ENCODE results near the gene TSSK3. TPM values are rescaled to one million over a fixed set of nuclear protein-coding genes. Genes with fewer than 3 reads are reported as not detected.

Gene TSSK3
- total and polyA plus RNA-seq, 2 donors (not counting 1 experiment from before 2014, with no cell fraction given): 1.8 to 11.6 TPM

Other genes with a start within 250 kb of the TSSK3 start
- gene TXLNA, start 182.9 kb upstream of the TSSK3 start, total RNA-seq: 38.3 and 38.4 TPM in 2 replicates
- gene TXLNA, start 182.9 kb upstream of the TSSK3 start, polyA plus RNA-seq: 16.9 and 23.0 TPM in 2 replicates
- 7.8 and 10.2 TPM in 2 replicates for gene CCDC28B, start 161.9 kb upstream of the TSSK3 start, total RNA-seq
- gene CCDC28B, start 161.9 kb upstream of the TSSK3 start, polyA plus RNA-seq: 7.1 and 8.0 TPM in 2 replicates
- gene IQCC, start 156.9 kb upstream of the TSSK3 start, total RNA-seq: 2.0 and 2.1 TPM in 2 replicates
- gene IQCC, start 156.9 kb upstream of the TSSK3 start, polyA plus RNA-seq: 1.6 and 2.0 TPM in 2 replicates
- gene DCDC2B, start 153.4 kb upstream of the TSSK3 start, total RNA-seq: not detected in 2 replicates
- gene DCDC2B, start 153.4 kb upstream of the TSSK3 start, polyA plus RNA-seq: not detected in 2 replicates
- 50.4 and 60.8 TPM in 2 replicates for gene TMEM234, start 140.2 kb upstream of the TSSK3 start, total RNA-seq
- gene TMEM234, start 140.2 kb upstream of the TSSK3 start, polyA plus RNA-seq: 22.0 and 22.3 TPM in 2 replicates
- gene EIF3I, start 140.1 kb upstream of the TSSK3 start, total RNA-seq: 87.0 and 91.0 TPM in 2 replicates
- gene EIF3I, start 140.1 kb upstream of the TSSK3 start, polyA plus RNA-seq: 130 and 153 TPM in 2 replicates
- 4.1 and 5.4 TPM in 2 replicates for gene FAM167B, start 115.3 kb upstream of the TSSK3 start, total RNA-seq
- 1.1 and 1.8 TPM in 2 replicates for gene FAM167B, start 115.3 kb upstream of the TSSK3 start, polyA plus RNA-seq
- gene LCK, start 111.3 kb upstream of the TSSK3 start, total RNA-seq: 20.1 and 22.3 TPM in 2 replicates
- 23.8 and 35.2 TPM in 2 replicates for gene LCK, start 111.3 kb upstream of the TSSK3 start, polyA plus RNA-seq
- gene HDAC1, start 70.5 kb upstream of the TSSK3 start, total RNA-seq: 200 and 205 TPM in 2 replicates
- gene HDAC1, start 70.5 kb upstream of the TSSK3 start, polyA plus RNA-seq: 170 and 184 TPM in 2 replicates
- 73.2 and 77.6 TPM in 2 replicates for gene MARCKSL1, start 26.3 kb upstream of the TSSK3 start, total RNA-seq
- gene MARCKSL1, start 26.3 kb upstream of the TSSK3 start, polyA plus RNA-seq: 106 and 109 TPM in 2 replicates
- gene FAM229A, start 54 bp upstream of the TSSK3 start, total RNA-seq: 33.7 and 33.8 TPM in 2 replicates
- gene FAM229A, start 54 bp upstream of the TSSK3 start, polyA plus RNA-seq: 33.3 and 40.9 TPM in 2 replicates
- gene BSDC1, start 31.9 kb downstream of the TSSK3 start, total RNA-seq: 117 and 124 TPM in 2 replicates
- 54.5 and 69.0 TPM in 2 replicates for gene BSDC1, start 31.9 kb downstream of the TSSK3 start, polyA plus RNA-seq
- 0.02 and 0.05 TPM in 2 replicates for gene ZBTB8B, start 102.5 kb downstream of the TSSK3 start, total RNA-seq
- gene ZBTB8B, start 102.5 kb downstream of the TSSK3 start, polyA plus RNA-seq: not detected in 2 replicates
- gene ZBTB8A, start 176.9 kb downstream of the TSSK3 start, total RNA-seq: 0.17 and 0.24 TPM in 2 replicates
- gene ZBTB8A, start 176.9 kb downstream of the TSSK3 start, polyA plus RNA-seq: 0.04 TPM in 1 of 2 replicates, not detected in the other

Data from B cell (primary cell).